ENCODE results near the gene CTTN.

DNA sequence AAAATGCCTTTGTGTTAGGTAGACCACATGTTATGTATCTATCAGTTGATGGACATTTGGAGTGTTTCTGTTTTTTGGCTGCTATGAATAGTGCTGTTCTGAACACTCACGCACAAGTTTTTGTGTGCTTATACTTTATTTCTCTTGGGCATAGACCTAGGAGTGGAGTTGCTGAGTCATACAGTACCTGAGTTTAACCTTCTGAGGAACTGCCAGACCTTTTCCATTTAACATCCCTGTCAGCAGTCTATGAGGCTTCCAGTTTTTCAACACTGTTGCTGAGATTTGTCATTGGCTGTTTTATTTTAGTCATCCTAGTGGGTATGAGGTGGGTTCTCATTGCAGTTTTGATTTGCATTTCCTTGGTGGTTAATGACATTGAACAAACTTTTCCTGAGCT, 4.4 kb downstream of the CTTN start:
- TF ChIP-seq, protein P1, sequence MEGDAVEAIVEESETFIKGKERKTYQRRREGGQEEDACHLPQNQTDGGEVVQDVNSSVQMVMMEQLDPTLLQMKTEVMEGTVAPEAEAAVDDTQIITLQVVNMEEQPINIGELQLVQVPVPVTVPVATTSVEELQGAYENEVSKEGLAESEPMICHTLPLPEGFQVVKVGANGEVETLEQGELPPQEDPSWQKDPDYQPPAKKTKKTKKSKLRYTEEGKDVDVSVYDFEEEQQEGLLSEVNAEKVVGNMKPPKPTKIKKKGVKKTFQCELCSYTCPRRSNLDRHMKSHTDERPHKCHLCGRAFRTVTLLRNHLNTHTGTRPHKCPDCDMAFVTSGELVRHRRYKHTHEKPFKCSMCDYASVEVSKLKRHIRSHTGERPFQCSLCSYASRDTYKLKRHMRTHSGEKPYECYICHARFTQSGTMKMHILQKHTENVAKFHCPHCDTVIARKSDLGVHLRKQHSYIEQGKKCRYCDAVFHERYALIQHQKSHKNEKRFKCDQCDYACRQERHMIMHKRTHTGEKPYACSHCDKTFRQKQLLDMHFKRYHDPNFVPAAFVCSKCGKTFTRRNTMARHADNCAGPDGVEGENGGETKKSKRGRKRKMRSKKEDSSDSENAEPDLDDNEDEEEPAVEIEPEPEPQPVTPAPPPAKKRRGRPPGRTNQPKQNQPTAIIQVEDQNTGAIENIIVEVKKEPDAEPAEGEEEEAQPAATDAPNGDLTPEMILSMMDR (conservative IDR thresholded peaks at IDR 0.05): no peak
- no peak for TF ChIP-seq EZH2 (IDR thresholded peaks at IDR 0.05; ENCODE audit: low read depth)

Measured in PC-9 (cell line).